ENCODE data around the gene FOXA1. TPM values are rescaled to one million over a fixed set of nuclear protein-coding genes. Genes with fewer than 3 reads are reported as not detected.

The FOXA1 gene
- total and polyA plus RNA-seq, 2 of the 8 experiments (the other 6 are each of a cell fraction or from before 2014, with no cell fraction given) = 0.08 to 0.20 TPM

DNA sequence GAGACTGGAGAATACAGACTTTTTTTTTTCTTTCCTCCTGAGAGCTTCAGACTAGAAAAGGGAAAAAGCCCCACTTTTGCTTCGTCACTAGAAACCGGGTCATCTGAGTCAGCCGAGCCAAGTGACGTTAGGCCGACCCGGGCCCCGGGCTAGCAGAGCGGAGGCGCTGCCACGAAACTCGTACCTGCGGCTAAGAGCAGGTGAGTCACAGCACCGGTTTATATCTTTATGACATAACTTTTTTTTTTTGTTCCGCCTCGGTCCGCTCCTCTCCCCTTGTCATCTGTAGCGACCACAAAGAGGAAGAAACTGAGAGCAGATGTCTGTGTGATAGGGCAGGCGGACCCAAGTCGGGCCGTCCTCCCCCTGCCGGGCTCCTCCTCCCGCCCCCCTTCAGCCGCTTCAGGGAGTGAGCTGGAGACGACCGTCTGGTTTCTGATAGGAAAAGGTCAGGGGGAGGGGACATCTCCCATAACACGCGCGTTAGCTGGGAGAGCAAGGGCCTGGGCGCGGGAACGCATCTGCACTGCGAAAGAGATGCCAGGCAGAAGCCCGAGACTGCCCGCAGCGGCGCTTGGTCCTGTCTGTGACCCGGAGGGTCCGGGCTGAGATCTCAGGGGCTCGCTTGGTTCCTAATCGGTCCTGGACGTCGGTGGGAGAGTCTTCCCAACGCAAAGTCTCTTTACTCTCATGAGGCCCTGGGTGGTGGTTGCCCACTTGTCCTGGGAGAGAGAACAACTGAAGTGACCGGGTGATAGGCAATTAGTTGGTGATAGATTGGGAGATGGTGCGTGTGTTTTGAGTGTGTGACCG, 966 bp upstream of the FOXA1 start (continued):
- TF ChIP-seq RBBP5 (IDR thresholded peaks at IDR 0.05; ENCODE audit: borderline replicate concordance, low read depth, low read length) = no peak
